ENCODE data around the gene PSTPIP1.

DNA sequence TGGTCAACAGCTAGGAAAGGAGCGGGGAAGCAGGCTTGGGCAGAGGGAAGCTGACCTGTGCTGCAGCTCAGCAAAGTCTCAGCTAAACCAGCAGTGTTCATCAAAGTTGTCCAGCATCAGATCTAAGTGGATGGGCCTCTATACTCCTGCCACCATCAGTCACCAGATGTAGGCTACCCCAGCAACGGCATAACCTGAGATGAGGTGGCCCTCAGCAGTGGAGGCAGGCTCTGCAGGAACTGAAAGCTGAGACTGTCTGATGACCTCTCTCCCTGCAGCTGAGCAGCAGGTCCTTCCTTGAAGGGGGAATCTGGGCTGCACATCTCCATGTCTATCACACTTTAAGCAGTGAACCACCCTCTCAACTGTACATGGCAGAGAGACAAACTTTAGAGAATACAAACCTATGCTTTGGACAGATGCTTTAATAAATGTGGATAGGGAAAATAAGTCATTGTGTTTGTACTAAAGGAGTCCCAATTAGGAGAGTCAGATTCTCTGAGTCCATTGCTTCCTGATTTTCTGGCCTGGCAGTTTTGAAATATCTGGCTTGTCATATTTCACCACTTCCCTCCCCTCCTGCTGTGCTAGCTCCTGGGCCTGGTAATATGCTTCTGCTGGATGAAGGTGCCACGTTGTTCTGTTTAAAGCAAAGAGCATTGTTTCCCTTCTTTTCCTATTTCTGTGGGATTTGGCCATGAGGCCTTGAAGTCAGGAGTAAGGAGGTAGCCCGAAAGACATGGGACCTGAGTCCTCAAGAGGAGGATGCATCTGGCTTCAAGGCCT, 11.1 kb upstream of the PSTPIP1 start:
- TF ChIP-seq EP300 (IDR thresholded peaks at IDR 0.05): no peak
- TF ChIP-seq POLR2A (IDR thresholded peaks at IDR 0.05): no peak

Measured in sigmoid colon (tissue), 4 donors.